Activated T-helper 9 cell treated with anti-CD3 and anti-CD28 coated beads, Interleukin-2, amount 50 U/mL, for 16 hours (primary cell): Measurements from ENCODE around the gene SGCD.

Experiments used
- DNase-seq: peaks from one replicate; pipeline ENCODE4 v3.0.0-alpha.2; 2020; ENCODE audit warnings: low read depth

The SGCD gene

GRCh38 chr5:156460471-156460870, 133.5 kb downstream of the SGCD start:
- DNase-seq, result no peak

GRCh38 chr5:156466871-156467270, 139.9 kb downstream of the SGCD start:
- DNase-seq, result no peak

DNA sequence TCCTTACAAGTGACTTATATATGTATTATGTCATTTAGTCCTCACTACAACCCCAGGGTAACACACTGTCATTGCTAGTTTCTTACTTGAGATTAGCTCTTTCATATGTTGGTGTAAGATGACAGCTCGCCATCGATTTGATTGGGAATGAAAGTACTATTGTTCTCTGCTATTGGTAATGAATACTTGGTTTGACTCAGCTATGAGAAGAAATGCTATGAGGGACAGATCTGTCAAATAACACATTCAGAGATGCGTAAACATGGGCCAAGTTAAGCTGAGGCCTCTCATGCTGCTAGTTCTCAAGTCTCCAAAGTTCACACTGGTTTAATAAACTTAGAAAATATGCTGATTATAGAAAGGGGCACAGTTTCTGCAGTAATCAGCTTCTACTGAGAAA, 142.7 kb downstream of the SGCD start:
- DNase-seq, result no peak

DNA sequence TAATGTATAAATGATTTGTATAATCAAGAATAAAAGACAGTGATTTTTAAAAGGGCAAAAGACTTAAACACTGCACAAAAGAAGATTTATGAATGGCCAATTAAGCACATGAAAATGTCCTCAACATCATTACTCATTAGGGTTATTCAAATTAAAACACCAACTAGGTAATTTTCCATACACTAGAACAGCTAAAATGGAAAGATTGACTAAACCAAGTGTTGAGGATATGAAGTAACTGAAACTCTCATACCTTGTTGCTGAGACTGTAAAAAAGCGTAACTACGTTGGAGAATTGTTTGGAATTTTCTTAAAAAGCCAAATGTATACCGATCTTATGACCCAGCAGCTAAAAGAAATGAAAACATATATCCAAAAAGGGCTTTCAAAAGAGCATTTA, 144.9 kb downstream of the SGCD start:
- no peak for DNase-seq

GRCh38 chr5:156473269-156473908, 146.4 kb downstream of the SGCD start:
- no peak for DNase-seq

DNA sequence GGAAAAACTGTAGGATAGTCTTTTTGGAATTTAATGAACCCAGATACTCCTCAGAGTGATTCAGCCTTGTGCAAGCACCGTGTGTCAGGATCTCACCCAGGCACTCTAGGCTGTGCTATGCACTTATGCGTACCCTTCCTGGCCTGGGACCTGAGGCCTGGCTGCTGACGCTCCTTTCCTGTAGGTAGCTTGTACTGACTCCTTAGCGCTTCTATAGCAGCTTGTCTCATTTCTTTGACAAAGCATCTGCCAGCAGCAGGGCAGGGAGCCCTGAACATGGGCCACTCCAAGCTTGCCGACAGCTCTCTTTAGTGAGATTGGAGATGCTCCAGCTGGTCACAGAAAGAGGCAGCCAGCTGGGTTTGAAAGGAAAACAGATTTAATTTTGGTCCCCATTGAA, 147.3 kb downstream of the SGCD start:
- no peak for DNase-seq

DNA sequence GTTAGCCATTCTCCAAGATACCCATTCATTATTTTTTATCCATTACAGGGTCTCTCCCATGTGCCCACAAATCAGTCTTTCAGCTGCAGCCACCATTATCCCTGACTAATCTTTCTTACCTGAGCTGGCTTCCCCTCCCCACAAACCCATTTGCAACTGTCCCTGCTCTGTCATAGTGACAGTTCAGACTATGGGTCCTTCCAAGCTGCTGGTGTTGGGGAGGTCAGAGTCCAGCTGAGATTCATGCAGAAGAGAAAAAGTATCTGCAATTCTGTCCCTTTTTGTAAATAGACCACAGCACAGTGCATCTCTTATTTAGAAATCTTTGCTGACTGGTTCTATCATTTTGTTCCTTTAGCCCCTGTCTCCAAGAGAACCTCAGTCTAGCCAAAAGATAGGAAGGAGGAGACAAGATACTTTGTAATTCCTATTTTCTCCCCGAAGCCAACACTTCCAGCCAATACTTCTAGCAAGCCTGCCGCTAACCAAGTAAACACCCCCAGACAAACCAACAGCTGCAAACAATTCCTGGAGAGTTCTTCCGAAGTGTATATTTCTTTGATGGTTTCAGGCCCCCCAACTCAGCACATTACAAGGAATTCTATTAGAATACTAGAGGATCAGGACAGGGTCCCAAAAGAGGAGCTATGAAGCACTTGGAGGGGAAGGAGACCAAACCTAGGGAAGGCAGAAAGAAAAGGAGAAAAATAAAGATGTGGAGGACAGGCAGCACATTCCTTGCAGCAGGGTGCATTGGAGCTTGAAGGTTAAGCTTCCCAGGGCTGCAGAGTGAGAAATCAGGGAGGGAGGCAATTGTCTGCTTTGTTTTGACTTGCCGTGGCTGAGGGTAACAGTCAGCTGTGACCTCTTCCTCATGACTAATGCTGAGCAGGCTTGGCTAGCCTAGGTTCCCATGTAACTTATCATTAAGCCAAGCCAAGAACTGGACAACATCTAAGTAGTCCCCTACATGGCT, 148.5 kb downstream of the SGCD start:
- no peak for DNase-seq

DNA sequence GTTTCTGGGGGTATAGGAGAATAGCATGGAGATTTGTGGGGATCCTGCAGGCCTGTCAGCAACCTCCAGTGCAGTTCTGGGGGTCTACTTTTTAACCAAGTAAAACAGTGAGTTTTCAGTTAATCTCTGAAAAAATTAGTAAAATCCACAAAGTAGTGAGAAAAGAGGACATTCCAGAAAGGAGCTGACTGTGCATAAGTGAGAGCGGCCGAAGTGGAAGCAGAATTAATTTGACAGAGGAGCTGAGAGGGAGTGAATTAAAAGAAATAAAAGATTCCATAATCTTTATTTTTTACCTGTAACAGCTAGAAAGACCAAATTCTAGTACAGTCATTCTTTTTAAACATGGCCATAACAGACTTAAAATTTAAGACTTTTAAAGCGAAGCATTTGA, 149.2 kb downstream of the SGCD start:
- no peak for DNase-seq

GRCh38 chr5:156476678-156477077, 149.7 kb downstream of the SGCD start:
- no peak for DNase-seq

DNA sequence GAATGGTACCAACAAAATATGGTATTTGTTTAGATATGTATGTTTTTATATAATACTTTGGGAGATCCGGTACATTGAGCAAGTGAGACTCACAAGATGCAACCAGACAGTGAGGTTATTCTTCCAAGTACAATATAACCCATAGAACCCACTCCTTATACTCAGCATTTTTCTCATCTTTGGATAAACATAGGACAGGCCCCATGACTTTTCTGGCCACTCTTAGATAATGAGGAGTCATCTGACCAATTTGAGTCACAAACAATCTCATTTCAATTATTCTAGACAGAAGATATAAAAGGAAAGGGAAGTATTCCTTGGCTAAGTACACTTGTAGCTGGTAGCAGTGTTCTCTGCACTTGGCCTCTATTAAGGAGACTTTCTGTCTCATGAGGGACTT, 150.2 kb downstream of the SGCD start:
- DNase-seq, result no peak

DNA sequence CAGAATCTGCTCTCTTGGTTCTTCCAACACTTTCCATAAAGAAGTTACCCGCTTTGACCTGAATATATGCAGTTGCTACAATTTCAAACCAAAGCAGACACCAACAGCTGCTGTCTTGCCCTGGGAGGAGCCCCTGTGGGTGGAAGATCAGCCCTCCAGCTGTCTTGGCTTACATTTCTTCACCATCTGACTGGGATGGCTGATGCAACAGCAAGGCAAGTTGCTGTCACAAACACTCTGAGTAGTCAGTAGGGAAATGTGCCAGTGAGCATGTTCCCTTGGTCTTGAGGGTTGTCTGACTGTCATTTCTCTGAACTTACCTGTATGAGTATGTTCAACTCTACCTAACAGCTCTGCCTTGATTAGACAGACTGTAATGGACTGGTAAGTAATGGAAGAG, 152.9 kb downstream of the SGCD start:
- no peak for DNase-seq

GRCh38 chr5:156481741-156482140, 154.8 kb downstream of the SGCD start:
- no peak for DNase-seq

- DNase-seq, result no peak
These were observed 155.9 kb downstream of the SGCD start for GRCh38 chr5:156482818-156483217.

- no peak for DNase-seq
These were observed 159.7 kb downstream of the SGCD start for GRCh38 chr5:156486394-156487238.

GRCh38 chr5:156491766-156492165, 164.8 kb downstream of the SGCD start:
- DNase-seq, result no peak

DNA sequence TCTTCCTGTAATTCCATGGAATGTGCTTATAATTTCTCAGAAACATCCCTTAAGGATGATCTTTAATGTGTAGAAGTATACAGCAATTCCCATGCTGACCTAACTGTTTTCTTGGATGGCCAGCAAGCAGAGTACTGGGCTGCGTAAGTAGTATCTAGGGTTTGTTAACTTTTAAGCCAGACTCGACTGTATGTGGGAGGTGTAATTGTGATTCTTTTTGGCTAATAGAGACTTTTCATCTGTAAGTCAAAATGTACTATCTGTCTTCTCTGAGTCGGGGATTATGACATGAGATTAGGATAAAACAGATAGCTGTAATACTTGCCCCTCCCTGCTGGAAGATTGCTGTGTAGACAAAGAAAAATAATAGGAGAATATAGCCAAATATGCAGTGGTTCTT, 169.3 kb downstream of the SGCD start:
- DNase-seq, result no peak

DNA sequence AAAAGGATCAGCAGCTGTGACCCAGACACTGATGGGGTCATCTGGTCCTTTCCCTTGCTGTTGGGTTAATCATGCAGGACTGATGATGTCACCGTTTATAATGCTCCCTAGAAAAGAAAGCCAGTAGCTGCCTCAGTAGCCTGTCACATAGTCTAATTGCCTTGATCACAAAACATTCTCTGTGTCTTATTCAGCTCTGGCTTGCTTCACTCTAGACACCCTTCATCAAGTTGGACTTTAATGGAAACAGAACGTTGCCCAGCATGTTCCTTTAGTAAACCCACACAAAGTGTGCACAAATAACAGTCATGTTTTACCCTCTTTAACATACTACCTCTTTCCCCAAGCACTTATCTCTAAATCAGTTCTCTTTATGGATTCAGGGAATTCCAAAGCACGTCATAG, 170.8 kb downstream of the SGCD start:
- DNase-seq, result no peak

DNA sequence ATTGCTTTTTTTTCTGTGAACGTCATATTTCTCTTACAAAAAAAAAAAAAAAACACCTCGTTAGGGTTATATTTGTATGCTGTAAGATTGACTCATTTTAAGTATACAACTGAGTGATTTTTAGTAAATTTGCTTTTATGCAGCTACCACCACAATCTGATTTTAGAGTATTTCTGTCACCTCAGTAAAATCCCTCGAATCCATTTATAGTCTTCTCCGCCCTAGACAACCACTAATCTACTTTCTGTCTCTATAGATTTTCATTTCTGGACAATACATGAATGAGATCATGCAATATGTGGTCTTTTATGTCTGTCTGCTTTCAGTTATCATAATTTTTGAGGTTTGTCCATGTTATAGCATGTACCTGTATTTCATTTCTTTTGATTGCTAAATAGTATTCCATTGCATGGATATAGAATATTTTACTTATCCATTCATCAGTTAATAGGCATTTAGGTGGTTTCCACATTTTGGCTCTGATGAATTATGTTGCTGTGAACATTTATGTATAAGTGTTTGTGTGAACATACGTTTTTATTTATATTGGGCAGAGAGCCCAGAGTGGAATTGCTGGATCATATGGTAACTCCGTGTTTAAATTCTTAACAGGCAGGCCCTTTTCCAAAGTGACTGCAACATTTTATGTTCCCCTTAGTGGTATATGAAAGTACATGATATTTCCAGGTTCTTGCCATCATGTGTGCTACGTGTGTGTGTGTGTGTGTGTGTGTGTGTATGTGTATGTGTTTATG, 171.4 kb downstream of the SGCD start:
- DNase-seq, result no peak

DNA sequence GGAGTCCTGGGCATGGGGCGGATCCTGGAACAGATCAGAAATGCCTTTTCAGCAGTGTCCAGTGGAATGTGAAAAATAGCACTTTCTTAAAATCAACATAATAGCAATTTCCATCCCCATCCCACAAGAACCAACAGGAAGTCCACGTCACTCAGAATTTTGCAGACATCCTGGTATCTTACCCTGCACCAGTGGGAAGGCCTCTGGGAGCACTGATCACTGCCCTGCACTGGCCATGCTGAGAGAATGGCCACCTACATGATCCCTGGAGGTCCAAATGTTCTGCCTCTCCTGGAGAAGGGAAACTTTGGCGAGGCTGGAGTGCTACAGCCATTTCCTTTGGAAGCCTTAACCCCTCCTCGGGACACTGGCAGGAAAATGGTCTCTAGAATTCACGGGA, 173.8 kb downstream of the SGCD start:
- DNase-seq, result no peak

DNA sequence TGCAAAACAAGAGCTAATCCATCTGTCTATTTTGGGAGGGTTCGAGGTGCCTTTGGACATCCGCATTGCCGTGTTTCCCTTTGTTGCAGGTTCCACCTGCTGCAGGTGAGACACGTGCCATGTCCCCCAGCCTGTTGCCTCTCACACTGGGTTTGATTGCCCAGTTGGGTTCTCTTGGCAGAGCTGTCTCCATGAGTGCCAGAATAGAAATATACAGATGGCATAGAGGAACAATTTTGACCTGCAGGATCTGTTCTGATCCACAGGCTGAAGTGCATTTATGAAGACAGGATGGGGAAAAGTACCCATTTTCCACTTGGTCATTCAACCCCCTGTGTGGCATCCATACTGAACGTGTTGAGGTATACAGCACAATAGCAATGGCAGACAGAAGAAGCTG, 178.1 kb downstream of the SGCD start:
- no peak for DNase-seq

DNA sequence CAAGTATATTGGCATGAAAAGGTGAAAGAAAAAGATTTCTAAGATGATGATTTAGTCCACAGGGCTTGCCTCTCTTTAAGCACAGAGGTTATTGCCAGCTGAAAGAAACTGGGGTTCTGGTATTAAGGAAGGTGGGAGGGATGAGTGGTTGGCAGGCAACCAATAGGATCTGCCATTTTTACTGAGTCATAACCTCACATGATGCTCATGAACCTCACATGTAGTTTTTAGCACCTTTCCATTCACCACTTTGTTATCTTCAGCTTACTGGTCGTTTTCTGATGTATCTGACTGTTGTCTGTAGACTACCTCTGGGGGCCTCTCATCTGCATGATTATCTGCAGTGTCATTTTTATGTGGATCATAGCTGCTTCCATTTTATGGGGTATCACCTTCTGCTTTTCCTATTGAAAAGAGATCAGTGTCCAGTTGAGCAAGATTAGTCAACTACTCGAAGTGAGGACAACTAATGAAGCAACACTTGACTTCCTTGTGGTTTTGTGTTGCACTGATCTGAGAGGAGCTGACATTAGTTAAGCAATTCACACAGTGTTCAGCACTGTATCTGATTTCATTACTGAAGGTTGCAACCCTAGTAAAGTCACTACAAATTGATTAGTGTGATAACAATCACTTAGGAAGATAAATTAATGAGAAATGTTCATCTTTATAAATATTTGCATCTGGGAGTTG, 186.3 kb downstream of the SGCD start:
- DNase-seq, result no peak
